PC-3 (cell line): Measurements from ENCODE around the gene CCDC83. TPM values are rescaled to one million over a fixed set of nuclear protein-coding genes. Genes with fewer than 3 reads are reported as not detected.
A peak's percentile ranks its signal among the peaks of the same experiment; 100 is the strongest.

ENCODE experiments used
- ATAC-seq: fragments of 200-7000 bp; cut with Tn5 transposase; 2 replicates; pipeline ENCODE4 v1.9.1; 2020; ENCODE audit warnings: mild to moderate bottlenecking, moderate library complexity
- BruUV-seq: library from RNA; stranded (reverse); fragments of 400-500 nt; replicated peaks from 2 replicates; lab custom pipeline; 2021; lab: Mats Ljungman, UMichigan
- CTCF ChIA-PET: fragments of 300-600 bp; sonication (Branson Sonifier 250); formaldehyde crosslinking; loops from one replicate; lab custom pipeline; 2022; ENCODE audit warnings: antibody characterized with exemption; lab: Charles Lee
- POLR2A ChIA-PET: fragments of 300-600 bp; sonication (Branson Sonifier 250); formaldehyde crosslinking; loops from one replicate; lab custom pipeline; 2022; ENCODE audit warnings: antibody characterized with exemption; ENCODE audit not compliant: unreplicated experiment; lab: Charles Lee
- DNase-seq: peaks from one replicate; pipeline ENCODE4 v3.0.0-alpha.2; 2015
- H2AFZ ChIP-seq: fragments of 300-600 bp; sonication (generic); 2 replicates; pipeline ENCODE4 v1.6.0; 2016; ENCODE audit warnings: antibody characterized with exemption, low read length
- H3F3A ChIP-seq: fragments of 300-600 bp; sonication (generic); one replicate; pipeline ENCODE4 v1.6.0; 2017; ENCODE audit warnings: antibody characterized with exemption, low read length, control low read depth, mild to moderate bottlenecking; ENCODE audit not compliant: unreplicated experiment
- H3K27ac ChIP-seq: fragments of 300-600 bp; sonication (generic); 2 replicates; pipeline ENCODE4 v1.5.1; 2016; ENCODE audit warnings: mild to moderate bottlenecking, low read length
- H3K27me3 ChIP-seq: fragments of 300-600 bp; sonication (generic); 2 replicates; pipeline ENCODE4 v1.6.1; 2016; ENCODE audit warnings: low read length, mixed read lengths
- H3K36me3 ChIP-seq: fragments of 300-600 bp; sonication (generic); 2 replicates; pipeline ENCODE4 v1.6.1; 2016; ENCODE audit warnings: low read depth, mixed run types, low read length, mixed read lengths
- H3K4me1 ChIP-seq: fragments of 300-600 bp; sonication (generic); 2 replicates; pipeline ENCODE4 v1.5.1; 2016; ENCODE audit warnings: low read length; ENCODE audit not compliant: insufficient read depth
- H3K4me2 ChIP-seq: fragments of 300-600 bp; sonication (generic); 2 replicates; pipeline ENCODE4 v1.6.0; 2016; ENCODE audit warnings: low read length
- H3K4me3 ChIP-seq: fragments of 300-600 bp; sonication (generic); 2 replicates; pipeline ENCODE4 v1.5.1; 2016; ENCODE audit warnings: mild to moderate bottlenecking, low read length, mixed read lengths
- H3K79me2 ChIP-seq: fragments of 300-600 bp; sonication (generic); 2 replicates; pipeline ENCODE4 v1.6.1; 2017; ENCODE audit warnings: low read length, mixed read lengths
- H3K9ac ChIP-seq: fragments of 300-600 bp; sonication (generic); 2 replicates; pipeline ENCODE4 v1.6.0; 2016; ENCODE audit warnings: mild to moderate bottlenecking, low read length
- H3K9me2 ChIP-seq: fragments of 300-600 bp; sonication (generic); replicated peaks from 2 replicates; pipeline ENCODE4 v1.6.1; 2016; ENCODE audit warnings: mixed run types, low read length, mixed read lengths
- H3K9me3 ChIP-seq: fragments of 300-600 bp; sonication (generic); 2 replicates; pipeline ENCODE4 v1.6.1; 2016; ENCODE audit warnings: low read length, mixed read lengths
- H4K20me1 ChIP-seq: fragments of 300-600 bp; sonication (generic); 2 replicates; pipeline ENCODE4 v1.6.1; 2016; ENCODE audit warnings: low read length, mixed read lengths
- CTCF ChIP-seq: fragments of 300-600 bp; sonication (generic); conservative IDR thresholded peaks from 2 replicates; pipeline ENCODE4 v1.5.1; 2017; ENCODE audit warnings: antibody characterized with exemption, low read depth, mild to moderate bottlenecking, low read length
- EZH2 ChIP-seq: fragments of 300-600 bp; sonication (generic); IDR thresholded peaks from one replicate; pipeline ENCODE4 v1.6.1; 2017; ENCODE audit warnings: antibody characterized with exemption, mild to moderate bottlenecking, low read length; ENCODE audit not compliant: unreplicated experiment
- EZH2phosphoT487 ChIP-seq: fragments of 300-600 bp; sonication (generic); IDR thresholded peaks from 2 replicates; pipeline ENCODE4 v1.6.1; 2018; ENCODE audit warnings: mild to moderate bottlenecking, antibody characterized with exemption, low read length, borderline replicate concordance
- intact Hi-C: fragments of 100-400 bp; cut with micrococcal nuclease; formaldehyde crosslinking; loops from 2 replicates; pipeline ENCODE4 v1.9.0; 2023
- total RNA-seq: library from RNA; depleted of rRNA; stranded (reverse); fragments of >200 nt; gene quantifications from 2 replicates; pipeline ENCODE4 v1.2.3, GENCODE V29; 2014

CCDC83 gene
- total RNA-seq, 1 experiment from 2014 or later, result 0.22 TPM

DNA sequence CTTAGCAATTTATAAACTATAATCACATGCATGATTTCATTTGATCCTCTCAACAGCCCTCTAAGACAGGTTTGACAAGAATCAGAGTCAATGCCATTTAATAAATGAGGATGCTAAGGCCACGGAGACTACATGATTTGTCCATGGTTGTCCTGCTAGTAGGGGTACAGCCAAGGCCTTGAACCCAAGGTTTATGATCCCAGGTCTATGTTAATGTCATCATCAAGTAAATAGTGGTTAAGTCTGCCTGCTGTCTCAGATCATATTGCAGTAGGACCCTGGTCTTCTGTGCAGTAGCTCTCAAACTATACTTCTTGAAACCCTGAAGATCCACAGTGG lies 26.6 kb upstream of the CCDC83 start:
- Histone ChIP-seq H3K9ac (peak overlapping the region; percentile 69), H3K4me3 (peak overlapping the region; percentile 20; the same call in 1 of the 2 replicates), H3K9me3 (no peaks in the 10 kb centered on the region), H2AFZ (no peak overlapping the region), H3K9me2 (no peaks in the 10 kb centered on the region), H4K20me1 (no peaks in the 10 kb centered on the region), H3K4me2 (peak overlapping the region; percentile 60), H3K4me1 (peaks cover 67% of the 10 kb centered on the region), H3K27me3 (no peaks in the 10 kb centered on the region), H3K27ac (peak overlapping the region; percentile 96), H3K36me3 (no peaks in the 10 kb centered on the region), H3F3A (peaks cover 25% of the 10 kb centered on the region), H3K79me2 (no peaks in the 10 kb centered on the region)
- intact Hi-C loops, result loop anchor here (1.0 to 10.0 kb wide), 6 partner anchors 18 to 234 kb away; partner anchors contain the start of genes CCDC83 and SYTL2
- ATAC-seq (peak; percentile 17), DNase-seq (no peak)
- TF ChIP-seq EZH2phosphoT487, result no peak
- no peak for TF ChIP-seq CTCF
- no peak for TF ChIP-seq EZH2
- TSS peak; percentile 59 for BruUV-seq
- POLR2A ChIA-PET, result no interaction called here
- CTCF ChIA-PET, result no interaction called here

GRCh38 chr11:85829172-85829571 lies 26.0 kb upstream of the CCDC83 start:
- no peaks in the 10 kb centered on the region for H3K36me3 ChIP-seq
- ChIA-PET CTCF (no interaction called here), POLR2A (interaction anchor here (0.5 to 0.6 kb wide), 2 partner anchors 86 to 1103 kb away, joined by 3 to 5 read pairs; no protein-coding TSS in a partner anchor)
- H3K9me2 ChIP-seq, result no peaks in the 10 kb centered on the region
- ATAC-seq, result no peak
- DNase-seq, result no peak
- no peaks in the 10 kb centered on the region for H3K27me3 ChIP-seq
- H3K4me3 ChIP-seq, result 0 out of 2 replicates have a peak overlapping the region, but pooled peaks have one; percentile 20
- H3F3A ChIP-seq, result peaks cover 25% of the 10 kb centered on the region
- intact Hi-C loops, result loop anchor here (2.0 to 10.0 kb wide), 3 partner anchors 18 to 234 kb away; partner anchors contain the start of genes CCDC83 and SYTL2
- no peaks in the 10 kb centered on the region for H3K79me2 ChIP-seq
- peak overlapping the region; percentile 60 for H3K4me2 ChIP-seq
- H2AFZ ChIP-seq, result no peak overlapping the region
- peak overlapping the region; percentile 96 for H3K27ac ChIP-seq
- H3K4me1 ChIP-seq, result peaks cover 67% of the 10 kb centered on the region
- H4K20me1 ChIP-seq, result no peaks in the 10 kb centered on the region
- no peaks in the 10 kb centered on the region for H3K9me3 ChIP-seq
- H3K9ac ChIP-seq, result peak overlapping the region; percentile 69
- TF ChIP-seq EZH2phosphoT487 (no peak), CTCF (no peak), EZH2 (no peak)
- BruUV-seq, result no TSS peak

DNA sequence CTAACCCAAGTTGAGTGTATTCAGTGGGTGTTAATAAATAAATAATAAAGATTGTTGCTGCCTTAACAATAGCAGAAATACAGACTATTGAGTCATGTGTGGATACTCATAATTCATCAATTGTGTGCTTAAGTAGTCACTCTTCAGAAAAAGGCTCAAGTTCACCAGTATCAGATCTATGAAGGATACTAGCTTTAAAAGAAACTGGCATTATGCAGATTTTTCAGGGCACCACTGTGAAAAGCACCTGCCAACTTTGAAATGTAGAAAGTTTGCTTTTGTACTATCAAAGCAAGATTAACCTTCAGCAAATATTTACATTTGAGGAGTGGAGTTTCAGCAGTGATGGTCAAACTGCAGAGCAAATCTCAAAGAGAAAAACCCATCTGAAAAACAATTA lies 24.1 kb upstream of the CCDC83 start:
- Histone ChIP-seq H3K9me3 (no peaks in the 10 kb centered on the region), H3K9me2 (no peaks in the 10 kb centered on the region), H3K4me1 (peaks cover 60% of the 10 kb centered on the region), H3F3A (peaks cover 25% of the 10 kb centered on the region), H3K9ac (peak overlapping the region; percentile 49), H3K79me2 (no peaks in the 10 kb centered on the region), H3K27me3 (no peaks in the 10 kb centered on the region), H3K4me2 (peak overlapping the region; percentile 62), H3K27ac (peak overlapping the region; percentile 96), H2AFZ (no peak overlapping the region), H3K36me3 (no peaks in the 10 kb centered on the region), H4K20me1 (no peaks in the 10 kb centered on the region), H3K4me3 (peak overlapping the region; percentile 4; the same call in 1 of the 2 replicates)
- TF ChIP-seq CTCF (no peak), EZH2 (no peak), EZH2phosphoT487 (no peak)
- ATAC-seq, result peak; percentile 51
- CTCF ChIA-PET, result interaction anchor here (0.6 kb wide), 1 partner anchor 17 kb away, joined by 4 read pairs; no protein-coding TSS in a partner anchor
- intact Hi-C loops, result loop anchor here (2.0 kb wide), 1 partner anchor 14 kb away; no protein-coding TSS in a partner anchor
- peak; percentile 92 for DNase-seq
- POLR2A ChIA-PET, result interaction anchor here (0.6 kb wide), 1 partner anchor 22 kb away, joined by 3 read pairs; no protein-coding TSS in a partner anchor
- BruUV-seq, result no TSS peak
